Dendritic cell treated with granulocyte-macrophage colony-stimulating factor and Interleukin-4, amounts not matched to agents 40 ng/mL and 50 ng/mL, for 4 days (primary cell): ENCODE measurements around the gene TSHZ3.

ENCODE experiments used
- H3K27ac Mint-ChIP-seq: one replicate; pipeline ENCODE4 v1.8.0; 2022; ENCODE audit warnings: mild to moderate bottlenecking, mixed read lengths
- H3K27me3 Mint-ChIP-seq: one replicate; pipeline ENCODE4 v1.8.0; 2022; ENCODE audit warnings: mild to moderate bottlenecking, mixed read lengths
- H3K36me3 Mint-ChIP-seq: one replicate; pipeline ENCODE4 v1.8.0; 2022; ENCODE audit warnings: low read depth, mixed read lengths
- H3K4me1 Mint-ChIP-seq: one replicate; pipeline ENCODE4 v1.8.0; 2022; ENCODE audit warnings: low read depth, mixed read lengths
- H3K4me3 Mint-ChIP-seq: one replicate; pipeline ENCODE4 v1.8.0; 2022; ENCODE audit warnings: mild to moderate bottlenecking, moderate library complexity, mixed read lengths
- H3K9me3 Mint-ChIP-seq: one replicate; pipeline ENCODE4 v1.8.0; 2022; ENCODE audit warnings: mixed read lengths
- intact Hi-C: fragments of 100-400 bp; cut with micrococcal nuclease; formaldehyde crosslinking; loops from one replicate; pipeline ENCODE4 v1.15.0; 2022

The TSHZ3 gene

GRCh38 chr19:31233295-31233800, 115.9 kb downstream of the TSHZ3 start:
- no peak overlapping the region for H3K27ac Mint-ChIP-seq

GRCh38 chr19:31232871-31233270, 116.4 kb downstream of the TSHZ3 start:
- Mint-ChIP-seq H3K36me3 (no peaks in the 10 kb centered on the region), H3K4me1 (no peaks in the 10 kb centered on the region), H3K27ac (no peak overlapping the region), H3K4me3 (no peak overlapping the region), H3K9me3 (no peaks in the 10 kb centered on the region), H3K27me3 (peaks cover 16% of the 10 kb centered on the region)
- intact Hi-C loops: no loop called here

More at GRCh38 chr19:31233295-31233800, 115.9 kb downstream of the TSHZ3 start:
- Mint-ChIP-seq H3K27me3 (peaks cover 18% of the 10 kb centered on the region), H3K4me3 (no peak overlapping the region), H3K36me3 (no peaks in the 10 kb centered on the region), H3K9me3 (no peaks in the 10 kb centered on the region), H3K4me1 (no peaks in the 10 kb centered on the region)
- intact Hi-C loops: no loop called here

GRCh38 chr19:31232180-31232579, 117.1 kb downstream of the TSHZ3 start:
- no peak overlapping the region for H3K27ac Mint-ChIP-seq
- no peaks in the 10 kb centered on the region for H3K36me3 Mint-ChIP-seq
- no peak overlapping the region for H3K4me3 Mint-ChIP-seq
- intact Hi-C loops: no loop called here
- no peaks in the 10 kb centered on the region for H3K4me1 Mint-ChIP-seq
- peaks cover 4% of the 10 kb centered on the region for H3K9me3 Mint-ChIP-seq
- H3K27me3 Mint-ChIP-seq: peaks cover 16% of the 10 kb centered on the region

- Mint-ChIP-seq H3K4me3 (no peak overlapping the region), H3K36me3 (no peaks in the 10 kb centered on the region), H3K4me1 (peaks cover 5% of the 10 kb centered on the region), H3K27ac (no peak overlapping the region), H3K27me3 (peaks cover 10% of the 10 kb centered on the region), H3K9me3 (peaks cover 13% of the 10 kb centered on the region)
- intact Hi-C loops: no loop called here
These were observed 118.0 kb downstream of the TSHZ3 start for GRCh38 chr19:31231237-31231636.

GRCh38 chr19:31226151-31226935, 122.9 kb downstream of the TSHZ3 start:
- no peak overlapping the region for H3K27ac Mint-ChIP-seq
- H3K4me1 Mint-ChIP-seq: peaks cover 13% of the 10 kb centered on the region
- peaks cover 19% of the 10 kb centered on the region for H3K9me3 Mint-ChIP-seq

More at GRCh38 chr19:31226151-31226935, 122.9 kb downstream of the TSHZ3 start:
- Mint-ChIP-seq H3K4me3 (no peak overlapping the region), H3K36me3 (no peaks in the 10 kb centered on the region), H3K27me3 (peaks cover 2% of the 10 kb centered on the region)
- intact Hi-C loops: loop anchor here (10.0 kb wide), 1 partner anchor 128 kb away; no protein-coding TSS in a partner anchor
